GM18868 (cell line): ENCODE measurements around the gene CCDC159.
"Not testable (repeated sequence)": the region's sequence is repeated elsewhere in the genome, so short reads cannot be mapped to it uniquely, and the experiment has no call there.

Experiments
- ATAC-seq: cut with Tn5 transposase; IDR thresholded peaks from one replicate; pipeline ENCODE4 v1.9.1; 2021; ENCODE audit warnings: mild to moderate bottlenecking, moderate library complexity; ENCODE audit not compliant: unreplicated experiment

CCDC159 gene

DNA sequence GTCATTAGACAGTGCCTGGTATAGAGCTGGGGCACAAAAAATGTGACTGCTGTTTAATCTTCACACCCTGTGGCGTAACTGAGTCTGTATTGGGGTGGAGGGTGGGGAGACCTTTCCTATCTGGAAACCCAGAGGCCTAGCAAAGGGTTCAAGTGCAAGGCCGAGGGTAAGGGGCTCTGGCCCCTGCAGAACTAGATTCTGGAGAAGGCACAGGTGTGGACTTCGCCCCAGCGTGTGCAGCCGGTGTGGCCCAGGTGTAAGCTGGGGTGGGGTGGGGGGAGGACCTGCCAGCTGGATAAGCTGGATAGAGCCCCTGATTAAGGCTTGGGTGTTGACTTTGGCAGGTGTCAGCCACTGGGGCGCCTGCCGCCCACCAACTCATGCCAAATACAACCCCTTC, 8.2 kb upstream of the CCDC159 start:
- no peak for ATAC-seq

DNA sequence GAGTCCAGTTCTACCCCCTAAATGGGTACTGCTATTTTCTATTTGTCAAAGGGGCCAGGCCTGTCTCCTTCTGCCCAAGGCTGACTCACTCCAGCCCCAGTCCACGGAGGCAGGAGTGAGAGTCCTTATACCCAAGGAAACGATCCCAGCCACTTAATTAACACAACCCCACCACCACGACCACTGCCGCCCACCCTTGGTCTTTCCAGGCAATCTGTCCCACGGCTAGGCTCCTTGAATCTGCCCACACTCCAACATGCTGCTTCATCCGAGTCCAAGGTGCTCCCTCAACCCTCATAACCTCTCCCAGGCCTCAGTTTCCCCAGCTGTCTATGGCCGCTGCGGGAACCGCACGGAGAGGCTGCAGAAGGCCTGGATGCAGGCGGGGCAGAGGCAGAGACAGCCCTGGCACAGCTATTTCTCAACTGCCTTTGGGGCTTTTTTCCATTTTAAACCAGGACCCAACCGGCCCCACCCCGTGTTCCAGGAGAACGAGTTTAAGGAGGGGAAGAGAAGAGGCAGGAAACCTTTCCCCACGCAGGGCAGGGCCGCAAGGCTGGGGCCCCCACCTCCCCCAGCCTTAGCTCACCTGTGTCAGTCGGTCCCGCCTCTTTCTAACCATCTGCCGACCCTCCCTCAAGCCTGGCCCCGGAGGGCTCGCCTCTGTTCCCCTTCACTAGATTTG, 7.6 kb upstream of the CCDC159 start:
- ATAC-seq, result no peak

GRCh38 chr19:11339254-11340098, 6.8 kb upstream of the CCDC159 start, which contains the start of gene RAB3D:
TSS of gene RAB3D (minus strand) at chr19:11339657. CDS start at chr19:11337399, 2,258 bp downstream.
- ATAC-seq, result no peak

DNA sequence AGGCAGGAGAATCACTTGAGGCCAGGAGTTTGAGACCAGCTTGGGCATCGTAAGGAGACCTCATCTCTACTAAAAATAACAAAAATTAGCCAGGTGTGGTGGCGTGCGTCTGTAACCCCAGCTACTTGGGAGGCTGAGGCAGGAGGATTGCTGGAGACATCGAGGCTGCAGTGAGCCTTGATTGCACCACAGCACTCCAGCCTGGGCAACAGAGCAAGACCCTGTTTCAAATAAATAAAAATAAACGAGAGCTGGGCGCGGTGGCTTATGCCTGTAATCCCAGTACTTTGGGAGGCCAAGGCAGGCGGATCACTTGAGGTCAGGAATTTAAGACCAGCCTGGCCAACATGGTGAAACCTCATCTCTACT, 6.2 kb upstream of the CCDC159 start:
- not testable (repeated sequence) for ATAC-seq

- ATAC-seq, result no peak
Measured at GRCh38 chr19:11342429-11342828, 3.9 kb upstream of the CCDC159 start.

GRCh38 chr19:11345122-11345803, 1.1 kb upstream of the CCDC159 start:
- no peak for ATAC-seq

DNA sequence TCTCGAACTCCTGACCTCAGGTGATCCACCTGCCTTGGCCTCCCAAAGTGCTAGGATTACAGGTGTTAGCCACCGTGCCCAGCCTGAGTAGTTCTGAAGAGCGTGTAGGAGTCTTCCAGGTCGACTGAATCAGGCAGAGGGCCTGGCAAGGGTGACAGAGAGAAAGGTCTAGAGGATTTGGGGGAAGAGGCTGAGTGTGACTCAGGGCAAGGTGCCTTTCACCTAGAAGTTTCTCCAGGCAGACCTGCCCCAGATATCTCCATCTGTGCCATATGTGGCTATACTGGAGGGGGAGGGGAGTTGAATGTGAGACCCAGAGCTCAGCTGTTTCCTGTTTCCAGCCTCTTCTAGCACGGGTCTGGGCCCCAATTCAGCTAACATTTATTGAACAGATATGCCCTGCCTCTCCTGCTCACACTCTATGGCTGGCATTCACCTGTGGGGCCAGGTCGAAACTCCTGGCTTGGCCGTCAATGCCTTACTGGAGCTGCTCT, 1.3 kb downstream of the CCDC159 start:
- ATAC-seq, result no peak

DNA sequence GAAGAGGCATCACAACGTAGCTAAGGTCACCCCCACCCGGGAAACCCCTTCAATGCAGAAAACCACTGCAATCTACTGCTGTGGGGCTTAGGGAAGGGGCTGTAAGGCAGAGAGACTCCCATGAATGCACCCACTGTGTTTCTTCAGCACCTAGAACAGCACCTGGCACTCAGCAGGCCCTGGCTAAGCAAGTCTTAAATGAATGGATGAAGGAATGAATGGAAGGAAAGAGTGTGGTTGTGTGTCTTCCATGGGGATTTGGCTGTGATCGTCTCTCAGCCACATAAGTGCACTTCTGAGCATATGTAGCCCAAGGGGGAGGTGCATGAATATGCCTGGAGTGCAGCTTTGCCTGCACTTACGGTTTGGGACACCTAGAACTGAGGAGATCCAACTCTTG, 2.9 kb downstream of the CCDC159 start:
- no peak for ATAC-seq

DNA sequence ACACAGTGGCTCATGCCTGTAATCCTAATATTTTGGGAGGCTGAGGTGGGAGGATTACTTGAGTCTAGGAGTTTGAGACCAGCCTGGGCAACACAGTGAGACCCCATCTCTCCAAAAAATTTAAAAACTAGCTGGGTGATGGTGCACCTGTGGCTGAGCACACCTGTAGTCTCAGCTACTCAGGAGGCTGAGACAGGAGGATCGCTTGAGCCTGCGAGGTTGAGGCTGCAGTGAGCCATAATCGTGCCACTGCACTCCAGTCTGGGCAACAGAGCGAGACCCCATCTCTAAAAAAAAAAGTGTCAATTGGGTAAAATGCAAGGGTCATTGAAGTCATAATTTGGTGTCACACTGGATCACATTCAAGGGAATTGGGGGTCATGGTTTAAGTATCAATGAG, 7.8 kb downstream of the CCDC159 start:
- not testable (repeated sequence) for ATAC-seq

DNA sequence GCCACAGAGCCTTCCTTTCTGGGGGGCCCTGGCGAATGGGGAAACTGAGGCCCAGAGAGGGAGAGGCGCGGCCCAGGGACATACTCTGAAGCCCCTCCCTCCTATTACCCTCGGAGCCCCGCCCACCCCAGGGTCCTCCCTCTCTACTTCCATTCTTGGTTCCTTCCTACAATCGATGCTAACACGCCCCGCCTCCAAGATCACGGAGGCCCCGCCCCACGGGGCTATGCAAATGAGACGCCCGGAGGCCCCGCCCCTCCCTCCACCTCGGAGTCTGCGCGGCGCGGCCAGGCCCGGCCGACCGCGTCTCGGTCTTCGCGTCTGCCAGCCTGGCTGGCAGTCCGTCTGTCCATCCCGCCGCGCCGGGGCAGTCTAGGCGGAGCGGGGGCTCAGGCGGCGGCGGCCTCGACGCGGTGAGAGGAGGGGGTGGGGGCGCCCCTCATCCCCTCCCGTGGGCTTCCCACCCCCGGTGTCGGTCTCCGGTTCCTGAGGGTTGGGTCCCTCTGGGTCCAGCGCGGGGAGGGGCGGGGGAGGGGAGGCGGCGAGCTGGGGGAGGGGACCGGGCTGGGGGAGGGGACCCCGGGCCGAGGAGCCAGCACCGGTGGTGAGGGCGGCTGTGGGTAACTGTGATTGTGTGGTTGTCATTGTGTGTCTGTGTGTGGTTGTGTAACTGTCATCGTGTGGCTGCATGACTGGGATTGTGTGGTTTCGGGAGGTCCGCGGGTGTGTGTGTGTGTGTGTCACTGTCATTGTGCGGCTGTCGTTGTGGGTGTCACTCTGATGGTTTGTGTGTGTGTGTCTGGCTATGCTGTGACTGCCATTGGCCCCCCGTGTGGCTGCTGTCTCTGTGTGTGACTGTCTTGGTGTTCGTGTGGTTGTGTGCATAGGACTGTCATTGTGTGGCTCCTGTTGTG, 9.1 kb downstream of the CCDC159 start, which contains the start of gene PLPPR2:
Gene PLPPR2 (plus strand): TSS at position 273 of the 914 bp plus-strand sequence. CDS start 2,242 bp downstream, outside the sequence.
- ATAC-seq, result no peak

- no peak for ATAC-seq
Measured at GRCh38 chr19:11356074-11356397, 9.7 kb downstream of the CCDC159 start.

GRCh38 chr19:11356676-11357550, 10.6 kb downstream of the CCDC159 start:
- ATAC-seq, result no peak

GRCh38 chr19:11359421-11359820, 13.1 kb downstream of the CCDC159 start:
- no peak for ATAC-seq

- no peak for ATAC-seq
Measured at GRCh38 chr19:11361037-11361770, 14.9 kb downstream of the CCDC159 start.

- no peak for ATAC-seq
Measured at GRCh38 chr19:11361771-11362731, 15.7 kb downstream of the CCDC159 start.

DNA sequence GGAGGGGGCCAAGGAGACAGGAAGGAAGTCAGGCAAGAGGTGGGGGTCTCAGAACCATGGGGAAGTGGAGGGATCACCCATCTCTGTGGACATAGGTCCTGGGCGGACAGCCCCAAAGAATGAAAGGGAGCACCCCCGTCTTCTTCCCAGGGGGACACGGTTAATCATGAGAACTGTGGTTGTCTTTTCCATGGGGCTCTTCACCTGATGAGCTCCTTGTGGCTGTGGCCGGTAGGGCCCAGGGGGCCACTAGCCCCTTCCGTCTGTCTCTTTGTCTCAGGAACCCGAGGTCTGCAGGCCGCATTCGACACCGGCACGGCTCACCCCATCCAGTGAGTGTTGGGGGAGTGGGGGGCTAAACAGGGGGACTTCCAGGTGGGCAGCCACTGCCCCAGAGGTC, 17.6 kb downstream of the CCDC159 start:
- ATAC-seq, result no peak

GRCh38 chr19:11364296-11364904, 18.1 kb downstream of the CCDC159 start:
- ATAC-seq, result no peak
